Activated naive CD4-positive, alpha-beta T cell treated with Interleukin-2 at 50 U/mL for 16 hours (primary cell): ENCODE measurements around the gene TMPRSS11B.
"Not testable (repeated sequence)": the region's sequence is repeated elsewhere in the genome, so short reads cannot be mapped to it uniquely, and the experiment has no call there.

ENCODE experiments used
- DNase-seq: peaks from one replicate; pipeline ENCODE4 v3.0.0-alpha.2; 2020

The TMPRSS11B gene, protein sequence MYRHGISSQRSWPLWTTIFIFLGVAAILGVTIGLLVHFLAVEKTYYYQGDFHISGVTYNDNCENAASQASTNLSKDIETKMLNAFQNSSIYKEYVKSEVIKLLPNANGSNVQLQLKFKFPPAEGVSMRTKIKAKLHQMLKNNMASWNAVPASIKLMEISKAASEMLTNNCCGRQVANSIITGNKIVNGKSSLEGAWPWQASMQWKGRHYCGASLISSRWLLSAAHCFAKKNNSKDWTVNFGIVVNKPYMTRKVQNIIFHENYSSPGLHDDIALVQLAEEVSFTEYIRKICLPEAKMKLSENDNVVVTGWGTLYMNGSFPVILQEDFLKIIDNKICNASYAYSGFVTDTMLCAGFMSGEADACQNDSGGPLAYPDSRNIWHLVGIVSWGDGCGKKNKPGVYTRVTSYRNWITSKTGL

DNA sequence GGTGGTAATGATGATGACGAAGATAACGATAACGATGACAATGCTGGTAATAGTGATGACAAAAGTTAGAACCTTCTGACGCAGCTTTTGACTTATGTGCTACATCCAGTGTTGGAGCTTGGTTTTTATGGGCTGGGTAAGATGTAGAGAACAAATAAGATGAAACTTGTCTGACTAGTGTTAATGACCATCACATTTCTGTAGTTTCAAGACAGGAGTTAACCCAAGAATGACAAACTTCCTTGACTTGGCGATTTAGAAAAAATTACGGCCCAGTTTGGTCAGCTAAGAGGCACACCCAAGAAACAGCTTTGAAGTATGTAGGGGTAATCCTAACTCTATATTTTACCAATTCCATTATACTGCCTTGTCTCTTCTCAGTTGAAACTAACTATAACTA lies at the start of gene TMPRSS11B:
TSS of gene TMPRSS11B (minus strand) at position 101 of the 400 bp plus-strand sequence. CDS start 136 bp downstream, outside the sequence.
- DNase-seq: no peak

DNA sequence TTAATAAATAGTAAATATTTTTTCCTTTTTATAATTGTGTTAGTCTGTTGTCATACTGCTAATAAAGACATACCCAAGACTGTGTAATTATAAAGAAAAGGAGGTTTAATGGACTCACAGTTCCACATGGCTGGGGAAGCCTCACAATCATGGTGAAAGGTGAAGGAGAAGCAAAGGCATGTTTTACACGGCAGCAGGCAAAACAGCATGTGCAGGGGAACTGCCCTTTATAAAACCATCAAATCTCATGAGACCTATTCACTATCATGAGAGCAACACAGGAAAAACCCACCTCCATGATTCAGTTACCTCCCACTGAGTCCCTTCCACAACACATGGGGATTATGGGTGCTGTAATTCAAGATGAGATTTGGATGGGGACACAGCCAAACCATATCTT lies 45.8 kb upstream of the TMPRSS11B start:
- no peak for DNase-seq

DNA sequence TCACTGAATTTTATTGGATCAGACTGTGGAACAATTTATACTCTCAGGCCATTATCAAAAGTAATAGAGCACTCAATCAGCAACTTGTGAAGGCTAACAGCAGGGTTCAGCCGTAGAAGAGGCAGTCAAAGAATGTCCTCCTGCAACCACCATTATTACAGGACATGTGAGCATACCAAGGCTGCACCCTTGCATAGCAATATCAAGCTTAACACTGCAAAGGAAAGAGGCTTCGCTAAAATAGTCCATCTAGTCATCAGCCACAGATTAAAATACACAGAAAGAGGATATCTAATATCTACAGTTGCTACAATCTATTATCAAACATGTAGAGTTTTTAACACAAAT lies 42.9 kb upstream of the TMPRSS11B start:
- DNase-seq: no peak

DNA sequence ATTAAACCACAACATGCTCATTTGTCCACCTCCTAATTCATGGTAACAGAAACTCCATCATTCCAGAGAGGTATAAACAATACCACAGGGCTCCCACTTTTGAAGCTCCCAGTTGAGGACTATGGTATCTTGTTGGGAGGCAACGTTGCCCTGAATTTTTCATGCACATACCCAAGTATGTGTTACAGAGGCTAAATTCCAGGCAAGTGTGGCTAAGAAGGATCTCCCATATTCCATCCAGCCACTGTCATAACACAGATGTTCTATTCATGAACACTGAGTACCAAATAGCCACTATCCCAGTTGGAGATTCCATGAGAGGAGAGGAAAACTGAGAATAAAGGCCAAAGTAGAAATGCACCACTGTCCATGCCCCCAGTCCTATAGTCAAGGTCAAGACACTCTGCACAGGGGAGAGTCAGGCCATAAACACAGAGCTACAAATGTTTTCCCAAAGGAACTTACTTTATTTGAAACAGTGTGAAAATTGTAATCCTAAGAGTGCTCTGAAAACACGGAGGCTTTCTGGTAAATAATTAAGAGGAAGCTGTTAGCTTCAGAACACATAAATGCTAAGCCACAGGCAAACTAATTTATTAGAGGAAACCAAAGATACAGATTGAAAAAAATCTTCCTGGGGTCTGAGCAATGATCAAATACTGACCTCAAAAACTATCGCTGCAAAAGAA lies 42.4 kb upstream of the TMPRSS11B start:
- no peak for DNase-seq

DNA sequence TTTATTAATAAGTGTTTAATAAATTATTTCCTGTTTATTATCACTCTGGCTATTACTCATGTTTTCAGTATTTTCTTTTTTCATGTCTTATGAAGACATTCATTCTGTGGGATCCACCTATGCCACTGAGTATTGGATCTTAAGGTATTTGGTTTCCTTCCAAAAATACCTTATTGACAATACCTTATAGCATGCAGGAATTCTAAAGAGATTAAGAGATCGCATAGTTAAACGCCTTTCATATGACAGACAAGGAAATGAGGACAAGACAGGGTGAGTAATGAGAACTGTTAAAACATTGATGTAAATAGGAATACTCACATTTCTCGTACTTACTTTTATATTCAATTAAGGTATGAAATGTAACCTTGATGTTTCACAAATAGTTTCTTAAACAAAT lies 38.2 kb upstream of the TMPRSS11B start:
- DNase-seq: no peak

DNA sequence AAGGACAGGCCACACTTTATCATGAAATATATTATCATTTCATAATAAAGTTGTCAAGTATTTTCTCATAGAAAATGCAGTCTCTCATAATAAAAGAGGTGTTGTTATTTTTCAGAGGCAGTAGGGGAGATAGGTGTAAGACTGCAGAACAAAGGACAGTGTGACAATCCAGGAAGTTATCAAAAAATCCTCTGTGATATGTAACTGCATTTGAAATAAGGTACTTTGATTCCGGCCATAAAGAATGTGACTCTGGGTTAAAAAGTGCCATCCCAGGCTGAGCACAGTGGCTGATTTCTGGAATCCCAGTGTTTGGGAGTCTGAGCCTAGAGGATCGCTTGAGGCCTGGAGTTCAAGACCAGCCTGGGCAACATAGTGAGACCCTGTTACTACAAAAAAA lies 37.6 kb upstream of the TMPRSS11B start:
- no peak for DNase-seq

DNA sequence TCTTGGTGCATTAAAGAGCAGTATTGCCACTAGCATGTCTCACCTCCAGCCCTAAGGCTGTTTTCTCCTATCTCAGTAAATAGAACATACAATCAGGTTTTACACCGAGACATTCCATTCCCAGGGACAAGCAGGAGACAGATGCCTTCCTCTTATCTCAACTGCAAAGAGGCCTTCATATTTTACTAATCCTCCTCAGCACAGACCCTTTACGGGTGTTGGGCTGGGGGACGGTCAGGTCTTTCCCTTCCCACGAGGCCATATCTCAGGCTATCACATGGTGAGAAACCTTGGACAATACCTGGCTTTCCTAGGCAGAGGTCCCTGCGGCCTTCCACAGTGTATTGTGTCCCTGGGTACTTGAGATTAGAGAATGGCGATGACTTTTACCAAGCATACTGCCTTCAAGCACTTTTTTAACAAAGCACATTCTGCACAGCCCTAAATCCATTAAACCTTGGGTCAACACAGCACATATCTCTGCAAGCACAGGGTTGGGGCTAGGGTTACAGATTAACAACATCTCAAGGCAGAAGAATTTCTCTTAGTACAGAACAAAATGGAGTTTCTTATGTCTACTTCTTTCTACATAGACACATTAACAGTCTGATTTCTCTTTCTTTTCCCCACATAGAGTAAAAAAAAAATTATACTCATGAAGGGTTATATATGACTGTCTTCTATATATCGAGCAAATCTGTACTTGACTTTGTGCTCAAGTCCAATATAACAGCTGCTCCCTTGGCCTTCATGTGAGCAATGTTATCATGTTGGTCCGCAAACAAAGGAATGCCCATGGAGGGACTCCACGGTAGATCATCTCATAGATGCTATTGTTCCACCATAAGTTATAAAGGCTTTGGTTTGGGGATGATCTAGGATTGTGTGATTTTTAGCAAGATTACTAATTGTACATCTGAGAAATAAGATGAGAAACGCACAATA lies 36.6 kb upstream of the TMPRSS11B start:
- DNase-seq: not testable (repeated sequence)

DNA sequence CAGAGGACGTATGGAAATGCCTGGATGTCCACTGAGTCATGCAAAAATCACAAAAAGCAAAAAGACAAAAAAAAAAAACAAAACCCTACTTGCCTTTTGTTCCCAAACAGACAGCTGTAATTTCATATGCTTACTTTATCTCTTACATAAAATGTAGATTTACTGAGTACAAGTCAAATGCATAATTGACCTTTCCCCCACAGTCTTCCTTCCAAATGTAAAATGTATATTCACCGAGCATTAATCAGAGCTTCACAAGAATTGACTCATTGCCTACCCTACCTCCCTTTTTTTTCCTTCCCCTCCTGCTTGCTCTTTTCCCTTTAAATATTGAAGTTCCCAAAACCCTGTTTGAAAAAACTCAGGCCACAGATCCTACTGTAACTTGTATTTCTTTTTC lies 32.5 kb upstream of the TMPRSS11B start:
- no peak for DNase-seq

DNA sequence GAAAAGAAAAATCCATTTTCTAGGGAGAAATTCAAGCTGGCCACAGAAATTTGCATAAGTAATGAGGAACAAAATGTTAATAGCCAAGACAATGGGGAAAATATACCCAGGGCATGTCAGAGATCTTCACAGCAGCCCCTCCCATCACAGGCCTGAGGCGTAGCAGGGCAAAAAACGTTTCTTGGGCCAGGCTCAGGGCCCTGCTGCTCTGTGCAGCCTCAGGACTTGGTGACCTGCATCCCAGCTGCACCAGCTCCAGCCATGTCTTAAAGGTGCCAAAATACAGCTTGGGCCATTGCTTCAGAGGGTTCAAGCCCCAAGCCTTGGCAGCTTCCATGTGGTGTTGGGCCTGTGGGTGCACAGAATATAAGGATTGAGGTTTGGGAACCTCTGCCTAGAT lies 32.1 kb upstream of the TMPRSS11B start:
- no peak for DNase-seq

DNA sequence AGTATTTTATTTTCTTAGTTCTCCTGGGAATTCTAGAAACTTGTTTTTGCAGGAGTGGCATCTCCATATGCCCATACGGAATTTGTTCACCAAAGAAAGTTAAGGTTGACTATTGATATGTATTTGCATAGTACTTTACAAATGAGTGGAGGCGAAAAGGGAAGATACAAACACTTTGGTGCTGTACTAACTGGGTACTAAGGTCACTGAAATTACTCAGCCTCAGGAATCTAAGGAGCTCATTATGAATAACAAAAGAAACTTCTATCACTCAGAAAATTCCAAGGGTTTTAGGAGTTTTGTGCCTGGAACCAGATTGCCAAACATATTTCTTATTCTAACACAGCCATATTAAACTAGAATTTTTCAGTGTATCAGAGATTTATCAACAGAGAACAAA lies 27.4 kb upstream of the TMPRSS11B start:
- no peak for DNase-seq

DNA sequence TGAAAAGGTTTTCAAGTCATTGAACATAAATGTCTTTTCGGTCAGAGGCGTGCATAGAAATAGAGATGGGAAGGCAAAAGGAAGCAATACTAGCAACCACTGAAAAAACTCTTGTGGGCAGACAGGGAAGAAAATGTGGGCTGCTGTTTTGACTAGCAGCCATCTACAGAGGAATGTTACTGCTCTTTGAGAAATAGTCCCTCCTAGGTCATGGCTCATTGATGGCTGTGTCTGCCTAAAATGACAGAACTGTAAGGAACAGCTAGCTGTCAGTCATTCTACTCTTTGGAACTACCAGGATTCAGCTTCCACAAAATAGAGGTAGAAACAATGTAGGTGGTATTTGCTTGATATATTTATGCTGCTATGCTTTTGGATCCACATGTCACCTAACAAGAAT lies 26.9 kb upstream of the TMPRSS11B start:
- DNase-seq: no peak

DNA sequence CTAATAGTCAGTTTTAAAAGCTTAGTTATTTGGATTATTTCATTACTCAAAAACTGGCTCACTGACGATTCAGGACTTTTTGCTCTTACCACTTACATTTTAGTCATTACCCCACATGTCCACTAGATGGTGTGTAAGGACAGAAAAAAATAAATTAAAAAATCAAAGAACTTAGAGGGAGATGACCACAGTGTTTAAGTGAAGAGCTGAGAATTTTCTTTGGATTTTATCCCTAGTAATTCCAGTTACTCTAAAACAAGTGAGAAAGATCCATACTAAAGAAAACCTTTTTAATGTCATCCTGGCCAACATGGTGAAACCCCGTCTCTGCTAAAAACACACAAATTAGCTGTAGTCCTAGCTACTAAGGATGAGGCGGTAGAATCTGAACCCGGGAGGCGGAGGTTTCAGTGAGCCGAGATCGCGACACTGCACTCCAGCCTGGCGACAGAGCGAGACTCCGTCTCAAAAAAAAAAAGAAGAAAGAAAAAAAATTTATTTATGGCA lies 26.4 kb upstream of the TMPRSS11B start:
- DNase-seq: no peak

DNA sequence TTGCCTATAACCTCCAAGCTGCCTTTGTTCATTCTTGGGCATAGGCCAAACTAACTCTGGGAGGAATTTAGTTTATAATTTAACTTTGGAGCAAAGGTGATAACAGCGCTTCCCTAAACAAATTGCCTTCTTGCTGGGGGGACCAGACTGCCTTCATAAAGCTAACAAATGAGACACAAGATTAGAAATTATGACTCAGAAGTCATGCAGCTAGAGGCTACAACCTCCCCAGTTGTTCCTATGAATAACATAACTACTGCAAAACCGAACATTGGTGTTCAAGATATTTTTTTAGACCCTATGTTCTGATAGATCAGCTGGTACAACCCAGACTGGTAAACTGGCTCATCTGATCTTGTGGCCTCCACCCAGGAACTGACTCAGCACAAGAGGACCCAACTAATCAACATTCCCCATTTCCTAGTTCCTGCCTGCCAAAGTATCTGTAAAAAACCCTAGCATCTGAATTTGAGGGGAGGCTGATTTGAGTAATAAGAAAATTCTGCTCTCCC lies 22.0 kb upstream of the TMPRSS11B start:
- no peak for DNase-seq

DNA sequence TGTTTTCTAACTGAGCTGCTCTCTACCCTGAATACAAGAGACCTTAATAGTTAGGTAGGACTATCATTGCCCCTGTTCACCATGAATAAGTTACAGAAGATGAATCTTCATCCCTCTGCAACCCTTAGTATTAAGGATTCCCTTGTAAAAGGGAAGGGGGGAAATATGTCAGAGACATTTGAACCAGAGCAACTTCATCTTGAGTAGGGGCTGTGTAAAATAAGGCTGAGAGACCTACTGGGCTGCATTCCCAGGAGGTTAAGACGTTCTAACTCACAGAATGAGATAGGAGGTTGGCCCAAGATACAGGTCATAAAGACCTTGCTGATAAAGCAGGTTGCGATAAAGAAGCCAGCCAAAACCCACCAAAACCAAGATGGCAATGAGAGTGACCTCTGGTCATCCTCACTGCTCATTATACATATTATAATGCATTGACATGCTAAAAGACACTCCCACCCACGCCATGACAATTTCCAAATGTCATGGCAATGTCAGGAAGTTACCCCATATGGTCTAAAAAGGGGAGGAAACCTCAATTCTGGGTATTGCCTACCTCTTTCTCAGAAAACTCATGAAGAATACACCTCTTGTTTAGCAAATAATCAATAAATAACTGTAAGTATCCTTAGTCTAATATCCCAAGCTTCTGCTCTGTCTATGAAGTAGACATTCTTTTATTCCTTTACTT lies 19.5 kb upstream of the TMPRSS11B start:
- no peak for DNase-seq

DNA sequence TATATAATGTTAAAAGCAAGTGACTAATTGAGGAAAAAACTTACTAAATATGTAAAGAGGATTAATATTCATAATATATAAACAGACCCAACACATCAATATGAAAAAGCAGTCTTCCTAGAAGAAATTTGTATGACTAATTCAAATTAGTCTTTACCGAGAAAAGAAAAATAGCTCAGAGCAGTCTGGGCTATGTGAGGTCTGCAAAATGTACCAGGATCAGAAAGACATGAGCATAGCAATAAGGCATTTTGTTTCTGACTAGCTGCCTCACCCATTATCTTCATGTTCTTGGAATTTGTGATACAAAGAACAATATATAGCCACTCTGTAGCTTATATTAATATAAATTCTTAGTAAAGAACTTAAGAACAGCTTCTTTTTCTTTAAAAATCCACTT lies 13.7 kb upstream of the TMPRSS11B start:
- no peak for DNase-seq

DNA sequence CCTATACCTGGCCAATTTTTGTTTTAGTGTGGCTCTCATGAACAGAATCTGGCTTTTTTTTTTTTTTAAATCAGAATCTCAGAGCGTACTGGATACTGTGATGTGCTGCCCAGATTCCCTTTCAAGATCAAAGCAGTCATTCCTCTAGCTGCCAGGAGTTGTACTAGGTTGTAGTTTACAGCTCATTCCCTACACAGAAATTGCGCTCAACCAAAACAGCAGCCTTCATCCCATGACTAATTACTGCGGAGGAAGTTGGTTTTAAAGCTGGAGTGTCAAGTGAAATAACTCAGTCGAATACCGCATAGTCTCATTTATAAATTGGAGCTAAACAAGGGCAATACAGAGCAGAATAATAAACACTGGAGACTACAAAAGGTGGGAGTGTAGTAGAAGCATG lies 12.2 kb upstream of the TMPRSS11B start:
- no peak for DNase-seq

DNA sequence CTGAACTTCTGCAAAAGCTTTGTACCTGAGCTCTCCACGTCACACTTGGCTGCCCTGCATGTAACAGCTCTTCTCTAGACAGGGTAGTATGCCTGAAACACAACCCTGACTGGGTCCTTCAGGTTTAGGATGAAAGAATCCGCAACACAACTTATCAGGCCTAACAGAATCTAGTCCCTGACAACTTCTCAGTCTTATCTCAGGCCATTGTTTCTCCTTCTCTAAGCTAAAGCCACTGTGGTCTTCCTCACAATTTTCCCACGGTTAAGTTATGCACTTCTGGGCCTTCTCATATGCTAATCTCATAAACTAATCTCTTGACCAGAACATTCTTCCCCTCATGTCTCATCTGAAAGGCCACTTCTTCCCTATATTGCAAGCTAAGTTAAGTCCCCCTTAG lies 10.8 kb upstream of the TMPRSS11B start:
- no peak for DNase-seq

DNA sequence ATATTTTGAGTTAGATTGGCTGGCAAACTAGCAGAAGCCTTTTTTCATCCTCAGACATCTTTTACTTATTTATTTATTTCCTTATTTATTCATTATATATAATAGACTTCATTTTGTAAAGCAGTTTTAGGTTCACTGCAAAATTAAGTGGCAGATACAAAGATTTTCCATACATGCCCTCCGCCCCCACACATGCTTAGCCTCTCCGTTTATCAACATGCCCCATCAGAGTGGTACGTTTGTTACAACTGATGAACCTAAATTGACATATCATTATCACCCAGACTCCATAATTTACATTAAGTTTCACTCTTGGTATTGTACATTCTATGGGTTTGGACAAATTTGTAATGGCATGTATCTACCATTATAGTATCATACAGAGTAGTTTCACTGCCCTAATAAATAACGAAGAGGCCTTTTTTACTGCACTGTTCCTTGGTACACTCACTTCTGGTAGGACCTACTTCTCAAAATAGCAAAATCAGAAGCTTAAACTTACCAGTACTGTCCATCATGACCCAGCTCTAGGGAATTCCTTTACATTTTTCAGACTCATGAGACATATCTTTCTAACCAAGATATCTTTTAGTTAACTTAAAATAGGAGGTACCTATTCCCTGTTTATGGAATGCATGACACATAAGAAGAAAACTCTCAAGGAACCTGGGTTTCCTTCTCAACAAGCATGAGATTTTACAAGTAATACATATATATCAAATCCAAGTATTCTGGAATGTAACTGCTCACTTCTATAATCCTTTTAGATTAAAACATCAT lies 4.8 kb upstream of the TMPRSS11B start:
- DNase-seq: peak; percentile 14

DNA sequence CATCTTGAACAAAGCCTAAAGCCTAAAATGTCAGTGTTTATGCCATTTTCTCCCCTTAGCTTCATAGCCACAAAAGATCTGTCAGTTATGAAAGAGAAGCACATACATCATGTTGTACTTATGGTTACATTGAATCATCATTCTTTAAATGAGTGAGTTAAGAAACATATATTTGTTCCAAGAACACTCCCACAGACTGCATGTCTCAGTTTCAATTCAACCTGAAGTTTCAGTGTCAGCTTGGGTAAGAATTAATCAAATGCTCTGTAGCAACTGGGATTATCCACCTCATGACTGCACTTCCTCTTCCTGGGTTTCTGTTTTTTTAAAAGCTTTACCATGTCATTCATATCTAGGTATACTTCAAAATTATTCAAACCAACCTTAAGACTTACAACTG lies 3.9 kb upstream of the TMPRSS11B start:
- DNase-seq: no peak

DNA sequence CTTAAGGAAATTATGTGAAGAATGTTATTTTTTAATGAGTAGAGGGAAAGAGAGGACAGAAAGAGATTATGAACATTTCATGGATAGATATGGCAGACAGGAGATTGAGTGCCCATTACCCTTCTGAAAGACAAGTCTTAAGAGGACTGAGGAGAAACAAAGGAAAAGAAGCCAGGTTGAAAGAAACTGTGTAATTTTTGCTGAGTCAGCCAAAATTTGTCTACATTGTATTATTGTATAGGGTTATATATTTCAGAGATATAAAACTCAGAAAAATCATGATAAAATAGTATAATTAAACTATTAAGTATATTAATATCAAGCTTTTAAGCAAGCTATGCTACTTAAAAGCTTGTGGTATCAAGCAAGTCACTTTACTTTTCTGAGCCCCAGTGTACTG lies 4.9 kb downstream of the TMPRSS11B start:
- no peak for DNase-seq

DNA sequence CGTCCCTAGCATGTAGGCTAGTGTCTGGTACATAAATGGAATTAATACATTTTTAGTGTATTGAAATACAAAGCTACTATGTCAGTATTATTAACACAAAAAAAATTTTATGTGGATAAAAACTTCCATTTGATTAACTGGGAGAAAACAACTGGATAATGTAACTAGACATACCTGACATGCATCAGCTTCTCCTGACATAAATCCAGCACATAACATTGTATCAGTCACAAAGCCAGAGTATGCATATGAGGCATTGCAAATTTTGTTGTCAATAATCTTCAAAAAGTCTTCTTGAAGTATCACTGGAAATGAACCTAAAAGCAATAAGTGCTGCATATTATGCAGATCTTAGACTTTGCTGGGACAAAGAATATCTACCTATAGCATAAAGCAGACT lies 16.9 kb downstream of the TMPRSS11B start:
- no peak for DNase-seq

DNA sequence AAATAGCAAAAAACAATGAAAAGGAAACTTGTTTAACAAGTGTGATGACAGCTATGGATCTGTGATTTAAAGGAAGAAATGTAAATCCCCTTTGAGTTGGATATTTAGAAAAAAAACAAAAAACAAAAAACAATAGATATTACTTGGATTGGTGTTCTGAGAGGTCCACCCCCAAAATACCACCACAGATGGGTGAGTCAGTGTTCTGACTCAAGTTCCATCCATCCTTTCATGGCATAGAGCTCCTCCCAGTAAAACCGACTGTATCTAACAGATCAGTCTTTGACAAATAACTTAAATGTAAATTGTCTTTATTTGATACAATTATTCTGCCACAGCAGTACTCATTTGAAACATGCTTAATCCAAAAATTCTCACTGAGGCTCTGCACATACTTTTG lies 27.4 kb downstream of the TMPRSS11B start:
- no peak for DNase-seq
